Panc1 (cell line): ENCODE data around the gene COTL1.

Experiments used
- CTCF ChIP-seq: fragments of 450-650 bp; IDR thresholded peaks from 2 replicates; pipeline ENCODE4 v1.5.1; 2017; ENCODE audit warnings: mild to moderate bottlenecking
- POLR2AphosphoS5 ChIP-seq: IDR thresholded peaks from 2 replicates; pipeline ENCODE4 v1.6.1; 2012; ENCODE audit warnings: mild to moderate bottlenecking, low read depth, low read length, moderate library complexity
- REST ChIP-seq, 2 experiments: IDR thresholded peaks; 2 replicates each; pipeline ENCODE4 v1.6.1; 2011 to 2012; ENCODE audit warnings: low read depth in 2 of 2, control low read depth in 1 of 2, low read length in 1 of 2, mild to moderate bottlenecking in 1 of 2, moderate library complexity in 1 of 2; ENCODE audit not compliant: insufficient read depth in 1 of 2
- SIN3A ChIP-seq: IDR thresholded peaks from 2 replicates; pipeline ENCODE4 v1.6.1; 2012; ENCODE audit warnings: low read depth, mild to moderate bottlenecking, low read length, moderate library complexity, borderline replicate concordance; ENCODE audit not compliant: insufficient read depth
- TCF7L2 ChIP-seq: IDR thresholded peaks from 2 replicates; pipeline ENCODE4 v1.6.1; 2011; ENCODE audit warnings: mild to moderate bottlenecking, low read depth, low read length, inconsistent platforms

- no peak for TF ChIP-seq CTCF
- TF ChIP-seq POLR2AphosphoS5: no peak
- TF ChIP-seq TCF7L2: no peak
- TF ChIP-seq SIN3A: no peak
- no peak for TF ChIP-seq REST (IDR thresholded peaks at IDR 0.05; ENCODE audit: insufficient read depth in 1 of 2, low read depth in 2 of 2, low read length in 1 of 2)
These were observed 34.8 kb downstream of the COTL1 start for GRCh38 chr16:84582958-84583516.
